Progenitor cell of endocrine pancreas (in vitro differentiated cells): ENCODE results near the gene GALC. TPM values are rescaled to one million over a fixed set of nuclear protein-coding genes. Genes with fewer than 3 reads are reported as not detected.

Experiments
- DNase-seq: peaks from one replicate; pipeline ENCODE4 v3.0.0; 2021; ENCODE audit warnings: low spot score; ENCODE audit not compliant: unreplicated experiment
- H3K27ac Mint-ChIP-seq: 2 replicates; pipeline ENCODE4 v1.8.0; 2021; ENCODE audit warnings: mild to moderate bottlenecking, moderate library complexity, mixed read lengths
- H3K27me3 Mint-ChIP-seq: 2 replicates; pipeline ENCODE4 v1.8.0; 2021; ENCODE audit warnings: mixed read lengths
- H3K36me3 Mint-ChIP-seq: 2 replicates; pipeline ENCODE4 v1.8.0; 2022; ENCODE audit warnings: mixed read lengths; ENCODE audit not compliant: insufficient read depth
- H3K4me1 Mint-ChIP-seq: 2 replicates; pipeline ENCODE4 v1.8.0; 2021; ENCODE audit warnings: low read depth, mixed read lengths
- H3K4me3 Mint-ChIP-seq: 2 replicates; pipeline ENCODE4 v1.8.0; 2021; ENCODE audit warnings: low read depth, mild to moderate bottlenecking, moderate library complexity, mixed read lengths
- H3K9me3 Mint-ChIP-seq: 2 replicates; pipeline ENCODE4 v1.8.0; 2021; ENCODE audit warnings: low read depth, mixed read lengths
- CTCF ChIP-seq: fragments of 200-600 bp; sonication (generic); IDR thresholded peaks from one replicate; pipeline ENCODE4 v1.5.0; 2021; ENCODE audit warnings: antibody characterized with exemption, mild to moderate bottlenecking; ENCODE audit not compliant: unreplicated experiment
- total RNA-seq: library from RNA; stranded (reverse); gene quantifications from 2 replicates; pipeline ENCODE4 v1.2.1, GENCODE V29; 2021

Gene GALC
- total RNA-seq, 1 donor from 2014 or later: 43.0 TPM

- H3K27ac Mint-ChIP-seq: no peak overlapping the region
- peaks cover 5% of the 10 kb centered on the region for H3K27me3 Mint-ChIP-seq
- no peak for DNase-seq
- no peak overlapping the region for H3K4me3 Mint-ChIP-seq
- H3K36me3 Mint-ChIP-seq: no peaks in the 10 kb centered on the region
- H3K4me1 Mint-ChIP-seq: no peaks in the 10 kb centered on the region
- TF ChIP-seq CTCF: no peak
- peaks cover 4% of the 10 kb centered on the region for H3K9me3 Mint-ChIP-seq
Observed at GRCh38 chr14:88034076-88034475, 41.1 kb upstream of the GALC start.

GRCh38 chr14:88032373-88032772 is 39.4 kb upstream of the GALC start:
- no peak for TF ChIP-seq CTCF
- H3K4me1 Mint-ChIP-seq: no peaks in the 10 kb centered on the region
- DNase-seq: no peak
- H3K9me3 Mint-ChIP-seq: peaks cover 4% of the 10 kb centered on the region
- no peak overlapping the region for H3K27ac Mint-ChIP-seq
- H3K27me3 Mint-ChIP-seq: peaks cover 5% of the 10 kb centered on the region
- H3K4me3 Mint-ChIP-seq: no peak overlapping the region
- H3K36me3 Mint-ChIP-seq: no peaks in the 10 kb centered on the region

- Mint-ChIP-seq H3K4me3 (no peak overlapping the region), H3K27me3 (peaks cover 5% of the 10 kb centered on the region), H3K9me3 (peaks cover 4% of the 10 kb centered on the region), H3K27ac (no peak overlapping the region), H3K36me3 (no peaks in the 10 kb centered on the region), H3K4me1 (peaks cover 5% of the 10 kb centered on the region)
- no peak for DNase-seq
- TF ChIP-seq CTCF: no peak
Observed at GRCh38 chr14:88030892-88031291, 37.9 kb upstream of the GALC start.

GRCh38 chr14:88030079-88030478 is 37.1 kb upstream of the GALC start:
- H3K27me3 Mint-ChIP-seq: peaks cover 2% of the 10 kb centered on the region
- DNase-seq: no peak
- H3K27ac Mint-ChIP-seq: no peak overlapping the region
- H3K4me1 Mint-ChIP-seq: peaks cover 13% of the 10 kb centered on the region
- no peak overlapping the region for H3K4me3 Mint-ChIP-seq
- no peak for TF ChIP-seq CTCF
- peaks cover 4% of the 10 kb centered on the region for H3K9me3 Mint-ChIP-seq
- no peaks in the 10 kb centered on the region for H3K36me3 Mint-ChIP-seq

- no peak for TF ChIP-seq CTCF
- DNase-seq: no peak
- Mint-ChIP-seq H3K27me3 (no peaks in the 10 kb centered on the region), H3K4me3 (no peak overlapping the region), H3K36me3 (no peaks in the 10 kb centered on the region), H3K9me3 (peaks cover 4% of the 10 kb centered on the region), H3K27ac (no peak overlapping the region), H3K4me1 (peaks cover 19% of the 10 kb centered on the region)
Observed at GRCh38 chr14:88029500-88029899, 36.5 kb upstream of the GALC start.
